NCI-H510A treated with DMSO at 0.1 percent for 48 hours (cell line): ENCODE data around the gene JAK1.

Source experiments
- DNase-seq: peaks from one replicate; lab custom pipeline; 2025; lab: John Stamatoyannopoulos, UW

The JAK1 gene

GRCh38 chr1:64892576-64893573 lies 73.5 kb downstream of the JAK1 start:
- no peak for DNase-seq

GRCh38 chr1:64891448-64891825 lies 74.9 kb downstream of the JAK1 start:
- DNase-seq: no peak

- no peak for DNase-seq
These were observed 75.5 kb downstream of the JAK1 start for GRCh38 chr1:64890699-64891447.

- no peak for DNase-seq
These were observed 78.6 kb downstream of the JAK1 start for GRCh38 chr1:64887689-64888217.

DNA sequence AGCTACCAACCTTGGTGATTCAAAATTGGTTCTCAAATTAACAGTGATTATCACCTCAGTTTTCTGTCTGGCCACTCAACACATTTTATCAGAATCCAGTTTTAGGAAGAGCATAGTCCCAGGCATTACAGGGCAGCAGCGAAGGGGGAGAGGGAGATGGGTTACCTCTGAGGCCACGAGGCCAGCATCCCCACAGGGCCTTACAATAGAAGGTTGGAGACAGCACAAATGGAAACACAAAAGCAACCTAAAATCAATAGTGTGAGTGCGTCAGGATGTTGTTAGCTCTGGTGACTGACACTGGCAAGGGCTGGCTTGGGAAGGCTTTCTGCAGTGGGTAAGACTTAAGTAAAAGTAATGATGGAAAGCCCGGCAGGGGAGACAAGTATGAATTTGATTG lies 79.5 kb downstream of the JAK1 start:
- DNase-seq: no peak

- DNase-seq: no peak
These were observed 80.7 kb downstream of the JAK1 start for GRCh38 chr1:64885648-64886047.

GRCh38 chr1:64884261-64885040 lies 81.9 kb downstream of the JAK1 start:
- no peak for DNase-seq

GRCh38 chr1:64882574-64883255 lies 83.6 kb downstream of the JAK1 start:
- no peak for DNase-seq

DNA sequence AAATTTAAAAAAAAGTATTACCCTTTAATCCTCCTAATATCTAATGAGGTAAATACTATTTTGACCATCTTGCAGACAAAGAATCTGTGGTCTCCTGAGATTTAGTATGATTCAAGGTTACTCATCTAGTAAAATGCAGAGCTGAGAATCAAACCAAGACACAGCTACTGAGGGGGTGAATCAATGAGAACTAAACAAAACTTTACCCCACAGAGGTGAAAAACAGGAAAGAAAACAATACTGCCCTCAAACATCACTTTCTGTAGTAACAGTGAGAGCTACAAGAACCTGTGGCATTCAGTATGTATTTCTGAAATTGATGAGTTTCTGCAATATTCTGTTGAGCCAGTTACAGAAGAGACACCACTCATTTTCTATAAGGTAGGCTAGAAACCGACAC lies 85.1 kb downstream of the JAK1 start:
- no peak for DNase-seq

DNA sequence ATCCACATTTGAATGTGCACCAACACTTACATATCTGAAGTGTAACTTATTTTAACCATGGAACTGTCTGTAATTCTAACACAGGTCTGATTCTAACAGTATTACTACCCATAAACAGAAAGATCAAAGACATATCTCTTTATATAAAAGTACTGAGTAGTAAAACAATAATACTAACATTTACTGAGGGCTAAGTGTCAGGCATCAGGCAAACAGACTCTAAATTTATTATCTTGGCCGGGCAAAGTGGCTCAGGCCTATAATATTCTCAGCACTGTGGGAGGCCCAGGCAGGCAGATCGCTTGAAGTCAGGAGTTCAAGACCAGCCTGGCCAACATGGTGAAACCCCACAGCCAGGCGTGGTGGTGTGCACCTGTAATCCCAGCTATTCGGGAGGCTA lies 85.9 kb downstream of the JAK1 start:
- no peak for DNase-seq

- DNase-seq: no peak
These were observed 87.3 kb downstream of the JAK1 start for GRCh38 chr1:64878931-64879611.

GRCh38 chr1:64878090-64878489 lies 88.3 kb downstream of the JAK1 start:
- DNase-seq: no peak

- DNase-seq: no peak
These were observed 88.8 kb downstream of the JAK1 start for GRCh38 chr1:64877598-64877997.

- no peak for DNase-seq
These were observed 89.2 kb downstream of the JAK1 start for GRCh38 chr1:64877151-64877550.

DNA sequence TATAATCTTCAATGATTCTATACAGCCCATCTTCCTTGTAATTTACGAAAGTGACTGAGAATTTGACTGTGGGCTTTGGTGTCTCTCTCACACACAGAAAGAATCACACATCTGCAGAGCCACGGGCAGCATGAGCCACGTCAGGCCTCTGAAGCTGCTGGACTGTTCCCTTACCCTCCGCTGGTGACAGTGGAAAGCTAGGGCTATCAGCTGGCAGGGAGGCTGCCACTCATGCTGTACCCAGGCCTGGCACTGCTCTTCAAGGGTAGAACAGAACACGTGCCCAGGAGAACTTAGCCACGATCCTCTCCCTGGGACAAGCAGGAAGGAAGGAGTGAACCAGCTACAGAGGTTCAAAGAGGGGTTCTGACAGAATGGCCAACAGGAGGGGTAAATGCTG lies 90.7 kb downstream of the JAK1 start:
- DNase-seq: no peak

DNA sequence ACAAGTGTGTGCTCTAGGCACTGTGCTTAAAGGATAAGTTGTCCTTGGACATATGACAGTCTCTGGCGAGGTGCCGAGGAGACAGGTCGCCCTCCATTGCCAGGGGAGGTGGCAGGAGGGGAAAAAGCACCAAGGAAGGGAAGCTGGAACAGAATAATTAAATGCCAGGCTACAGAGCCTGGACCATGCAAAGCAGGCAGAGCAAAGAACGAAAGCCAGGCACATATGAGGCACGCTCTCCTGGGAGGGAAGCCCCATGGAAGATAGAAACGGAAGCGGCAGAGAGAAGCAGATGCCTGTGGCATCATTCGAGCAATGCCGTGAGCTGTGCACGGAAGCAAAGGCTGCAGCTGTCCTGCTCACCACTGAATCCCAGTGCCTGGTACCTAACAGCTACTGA lies 91.2 kb downstream of the JAK1 start:
- no peak for DNase-seq

DNA sequence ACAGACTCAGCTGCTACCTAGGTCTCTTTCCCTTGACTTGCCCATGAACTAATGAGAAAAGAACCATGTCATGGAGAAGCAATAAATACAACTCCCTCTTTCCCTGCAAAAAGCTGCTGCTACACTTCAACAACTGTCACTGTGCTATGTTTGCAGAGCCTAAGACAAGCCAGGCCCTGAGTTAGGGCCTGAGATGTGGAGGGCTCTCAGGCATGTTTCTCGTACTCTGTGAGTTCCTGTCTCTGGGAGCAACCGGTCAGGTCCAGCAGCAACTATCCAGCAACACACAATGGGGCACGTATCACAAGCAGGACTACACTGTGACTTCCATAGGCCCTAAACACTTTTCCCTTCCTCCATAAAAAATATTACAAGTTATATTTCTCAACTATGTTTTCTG lies 91.7 kb downstream of the JAK1 start:
- DNase-seq: no peak

DNA sequence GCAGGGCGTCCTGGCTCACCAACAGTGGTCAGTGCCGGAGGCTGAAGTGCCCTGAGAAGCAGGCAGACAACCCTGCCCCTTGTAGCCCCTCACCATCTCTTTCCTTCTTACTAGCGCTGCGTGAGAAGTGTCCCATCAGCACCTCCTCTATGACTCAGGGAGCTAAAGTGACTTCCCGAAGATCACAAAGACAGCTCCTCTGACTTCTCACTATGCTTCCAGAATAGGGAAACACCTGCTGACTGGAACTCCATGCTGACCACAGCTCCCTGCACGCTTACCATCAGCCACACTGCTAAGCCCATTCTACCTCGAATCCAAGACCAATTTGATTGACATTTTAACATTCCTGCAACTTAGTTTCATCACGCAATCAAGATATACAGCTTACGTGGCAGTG lies 92.8 kb downstream of the JAK1 start:
- DNase-seq: no peak

GRCh38 chr1:64872067-64872466 lies 94.3 kb downstream of the JAK1 start:
- no peak for DNase-seq

GRCh38 chr1:64871256-64871655 lies 95.1 kb downstream of the JAK1 start:
- DNase-seq: no peak

GRCh38 chr1:64867266-64867665 lies 99.1 kb downstream of the JAK1 start:
- DNase-seq: no peak
